Measurements from ENCODE around the gene KANTR. TPM values are rescaled to one million over a fixed set of nuclear protein-coding genes. Genes with fewer than 3 reads are reported as not detected.

KANTR gene
- total RNA-seq, 1 donor from 2014 or later: 10.1 TPM

GRCh38 chrX:53087388-53087831, 6.5 kb upstream of the KANTR start:
- TF ChIP-seq CTCF (conservative IDR thresholded peaks at IDR 0.05): no peak
- Mint-ChIP-seq H3K36me3 (ENCODE audit: low read depth) (peaks cover 12% of the 10 kb centered on the region), H3K4me1 (peaks cover 49% of the 10 kb centered on the region), H3K9me3 (peaks cover 3% of the 10 kb centered on the region), H3K27ac (ENCODE audit: unreplicated experiment) (no peak overlapping the region), H3K4me3 (peak overlapping the region; percentile 93), H3K27me3 (ENCODE audit: low read depth) (no peaks in the 10 kb centered on the region)
- no peak for DNase-seq (ENCODE audit: low read depth, low spot score)

GRCh38 chrX:53088136-53088974, 5.6 kb upstream of the KANTR start:
- peaks cover 3% of the 10 kb centered on the region for H3K9me3 Mint-ChIP-seq
- TF ChIP-seq CTCF (conservative IDR thresholded peaks at IDR 0.05): no peak
- H3K27me3 Mint-ChIP-seq (ENCODE audit: low read depth): no peaks in the 10 kb centered on the region
- peaks cover 49% of the 10 kb centered on the region for H3K4me1 Mint-ChIP-seq
- H3K36me3 Mint-ChIP-seq (ENCODE audit: low read depth): peaks cover 12% of the 10 kb centered on the region
- DNase-seq (ENCODE audit: low read depth, low spot score): peak; percentile 52
- peak overlapping the region; percentile 93 for H3K4me3 Mint-ChIP-seq
- peak overlapping the region; percentile 93 for H3K27ac Mint-ChIP-seq (ENCODE audit: unreplicated experiment)

GRCh38 chrX:53089224-53089842, 4.6 kb upstream of the KANTR start:
- Mint-ChIP-seq H3K4me1 (peaks cover 50% of the 10 kb centered on the region), H3K27me3 (ENCODE audit: low read depth) (no peaks in the 10 kb centered on the region), H3K9me3 (peaks cover 1% of the 10 kb centered on the region), H3K36me3 (ENCODE audit: low read depth) (peaks cover 10% of the 10 kb centered on the region), H3K4me3 (peak overlapping the region; percentile 93), H3K27ac (ENCODE audit: unreplicated experiment) (no peak overlapping the region)
- no peak for DNase-seq (ENCODE audit: low read depth, low spot score)
- peak; percentile 73 for TF ChIP-seq CTCF (conservative IDR thresholded peaks at IDR 0.05)

- Mint-ChIP-seq H3K27ac (ENCODE audit: unreplicated experiment) (no peak overlapping the region), H3K36me3 (ENCODE audit: low read depth) (peaks cover 9% of the 10 kb centered on the region), H3K4me1 (peaks cover 55% of the 10 kb centered on the region), H3K4me3 (peak overlapping the region; percentile 3), H3K9me3 (no peaks in the 10 kb centered on the region), H3K27me3 (ENCODE audit: low read depth) (no peaks in the 10 kb centered on the region)
- TF ChIP-seq CTCF (conservative IDR thresholded peaks at IDR 0.05): no peak
- no peak for DNase-seq (ENCODE audit: low read depth, low spot score)
Observed at GRCh38 chrX:53089925-53090324, 4.0 kb upstream of the KANTR start.

- H3K9me3 Mint-ChIP-seq: no peaks in the 10 kb centered on the region
- no peaks in the 10 kb centered on the region for H3K36me3 Mint-ChIP-seq (ENCODE audit: low read depth)
- peaks cover 55% of the 10 kb centered on the region for H3K4me1 Mint-ChIP-seq
- H3K4me3 Mint-ChIP-seq: peak overlapping the region; percentile 59
- no peak for DNase-seq (ENCODE audit: low read depth, low spot score)
- no peak overlapping the region for H3K27ac Mint-ChIP-seq (ENCODE audit: unreplicated experiment)
- no peaks in the 10 kb centered on the region for H3K27me3 Mint-ChIP-seq (ENCODE audit: low read depth)
- TF ChIP-seq CTCF (conservative IDR thresholded peaks at IDR 0.05): no peak
Observed at GRCh38 chrX:53091354-53091753, 2.6 kb upstream of the KANTR start.

Measured in neural crest cell (in vitro differentiated cells).